GM12878 (cell line): ENCODE results near the gene TAPBPL. TPM values are rescaled to one million over a fixed set of nuclear protein-coding genes. Genes with fewer than 3 reads are reported as not detected.
A peak's percentile ranks its signal among the peaks of the same experiment; 100 is the strongest.

Source experiments
- ATAC-seq: fragments of 200-7000 bp; cut with Tn5 transposase; 3 replicates; pipeline ENCODE4 v1.9.1; 2020; ENCODE audit warnings: mild to moderate bottlenecking, moderate library complexity
- BruUV-seq: library from RNA; stranded (reverse); fragments of 400-500 nt; replicated peaks from 2 replicates; lab custom pipeline; 2021; lab: Mats Ljungman, UMichigan
- CTCF ChIA-PET: fragments of 300-600 bp; sonication (Branson Sonifier 250); formaldehyde crosslinking; extraction: SDS; loops from one replicate; lab custom pipeline; 2021; ENCODE audit warnings: inconsistent platforms; lab: Yijun Ruan, JAX
- POLR2A ChIA-PET: fragments of 350-600 bp; formaldehyde crosslinking; extraction: SDS; loops from one replicate; lab custom pipeline; 2021; ENCODE audit warnings: inconsistent platforms; lab: Charles Lee
- RAD21 ChIA-PET: fragments of 300-600 bp; sonication (Branson Sonifier 250); formaldehyde crosslinking; loops from one replicate; lab custom pipeline; 2023; ENCODE audit warnings: antibody characterized with exemption; ENCODE audit not compliant: unreplicated experiment; lab: Charles Lee
- SMC1A ChIA-PET: fragments of 300-600 bp; sonication (Branson Sonifier 250); formaldehyde crosslinking; loops from one replicate; lab custom pipeline; 2023; ENCODE audit not compliant: unreplicated experiment, uncharacterized antibody; lab: Charles Lee
- DNase-seq: peaks from one replicate; pipeline ENCODE4 v3.0.0-alpha.2; 2011; ENCODE audit warnings: low read depth, low spot score
- FAIRE-seq: peaks from 3 replicates; lab custom pipeline; 2011; peaks lifted over from hg19 to GRCh38; lab: Jason Lieb, UNC
- H2AFZ ChIP-seq: 2 replicates; pipeline ENCODE4 v1.6.0; 2011; ENCODE audit warnings: low read depth, low read length, control low read depth; ENCODE audit not compliant: control insufficient read depth
- H3K27ac ChIP-seq: 2 replicates; pipeline ENCODE4 v1.5.1; 2011; ENCODE audit warnings: control low read depth; ENCODE audit not compliant: control insufficient read depth, insufficient read depth
- H3K27me3 ChIP-seq, 2 experiments: replicated peaks in 1 of 2; 2 replicates each; pipeline versions ENCODE4 v1.6.0 to v1.6.1; 2011; ENCODE audit warnings: low read length in 1 of 2; ENCODE audit not compliant: control insufficient read depth in 2 of 2, insufficient read depth in 2 of 2
- H3K36me3 ChIP-seq, 2 experiments: 2 replicates each; pipeline ENCODE4 v1.5.1; 2011; ENCODE audit warnings: low read length in 1 of 2; ENCODE audit not compliant: control insufficient read depth in 2 of 2, insufficient read depth in 2 of 2
- H3K4me1 ChIP-seq: 2 replicates; pipeline ENCODE4 v1.6.1; 2011; ENCODE audit warnings: mild to moderate bottlenecking, low read length, moderate library complexity, mixed read lengths; ENCODE audit not compliant: control insufficient read depth, insufficient read depth
- H3K4me2 ChIP-seq: 2 replicates; pipeline ENCODE4 v1.6.0; 2011; ENCODE audit warnings: control low read depth; ENCODE audit not compliant: control insufficient read depth, insufficient read depth
- H3K4me3 ChIP-seq: fragments of 200-600 bp; sonication (generic); 2 replicates; pipeline ENCODE4 v1.5.1; 2016
- H3K79me2 ChIP-seq: 2 replicates; pipeline ENCODE4 v1.6.0; 2011; ENCODE audit warnings: low read length; ENCODE audit not compliant: control insufficient read depth, insufficient read depth
- H3K9ac ChIP-seq: 2 replicates; pipeline ENCODE4 v1.8.0; 2011; ENCODE audit warnings: low read length, control low read depth, mixed read lengths; ENCODE audit not compliant: control insufficient read depth, insufficient read depth
- H3K9me3 ChIP-seq: replicated peaks from 3 replicates; pipeline ENCODE4 v1.5.1; 2011; ENCODE audit warnings: mild to moderate bottlenecking, low read length; ENCODE audit not compliant: control insufficient read depth, insufficient read depth
- H4K20me1 ChIP-seq: 2 replicates; pipeline ENCODE4 v1.6.0; 2011; ENCODE audit not compliant: control insufficient read depth, insufficient read depth
- CREM ChIP-seq: IDR thresholded peaks from 2 replicates; pipeline ENCODE4 v1.6.1; 2014; ENCODE audit warnings: antibody characterized with exemption, low read depth
- NFYB ChIP-seq: IDR thresholded peaks from 2 replicates; pipeline ENCODE4 v1.6.1; 2011; ENCODE audit warnings: low read depth, mild to moderate bottlenecking, low read length, improper control_type of control experiment, moderate library complexity; ENCODE audit not compliant: insufficient read depth
- NR2F1 ChIP-seq: fragments of 450-650 bp; conservative IDR thresholded peaks from 2 replicates; pipeline ENCODE4 v1.6.1; 2017; ENCODE audit warnings: mild to moderate bottlenecking
- PML ChIP-seq: IDR thresholded peaks from 2 replicates; pipeline ENCODE4 v1.6.1; 2012; ENCODE audit warnings: low read length, inconsistent platforms
- POLR2A ChIP-seq: IDR thresholded peaks from 2 replicates; pipeline ENCODE4 v1.6.1; 2011; ENCODE audit warnings: low read depth, mild to moderate bottlenecking, low read length
- YBX1 ChIP-seq: fragments of 450-650 bp; IDR thresholded peaks from 2 replicates; pipeline ENCODE4 v1.6.1; 2016; ENCODE audit warnings: antibody characterized with exemption
- YY1 ChIP-seq: IDR thresholded peaks from 2 replicates; pipeline ENCODE4 v1.6.1; 2011; ENCODE audit warnings: low read depth, mild to moderate bottlenecking, low read length
- WGBS: methylation state at CpG from one replicate; pipeline ENCODE4 v1.1.6; 2016; ENCODE audit warnings: low lambda C conversion rate; ENCODE audit not compliant: insufficient replicate concordance, insufficient coverage; ENCODE audit errors: missing lambda C conversion rate; 5-methylcytosine and 5-hydroxymethylcytosine counted together
- in situ Hi-C: fragments of 300-500 bp; cut with MboI; formaldehyde crosslinking; loops from 9 replicates; pipeline ENCODE4 v1.14.3; 2018; ENCODE audit warnings: mixed read lengths
- intact Hi-C: fragments of 100-400 bp; cut with micrococcal nuclease; formaldehyde crosslinking; loops from one replicate; pipeline ENCODE4 v1.14.2; 2022; ENCODE audit not compliant: unreplicated experiment
- polyA plus RNA-seq, 11 experiments: library from polyadenylated mRNA; depleted of rRNA in 4 of 11; unstranded in 6 of 11; stranded (reverse) in 5 of 11; fragments of >200 nt; fragmentation: Nextera tagmentation in 4 of 11; fragmentation: Illumina TruSeq in 1 of 11; extraction: Ambion mirVana in 4 of 11; extraction: Trizol in 1 of 11; gene quantifications; 1 replicate in 1 of 11; 2 replicates in 10 of 11; pipeline versions ENCODE4 v1.2.1 to v1.2.3, GENCODE V29; 2011 to 2016; ENCODE audit warnings: inconsistent platforms in 2 of 11, missing spikeins in 2 of 11, low read depth in 1 of 11
- total RNA-seq, 4 experiments: library from RNA; depleted of rRNA in 3 of 4; stranded (reverse); fragments of >200 nt in 3 of 4; fragmentation: Illumina TruSeq in 1 of 4; extraction: Trizol in 1 of 4; gene quantifications; 2 replicates each; pipeline versions ENCODE4 v1.2.1 to v1.2.3, GENCODE V29; 2013 to 2021

The TAPBPL gene
- total and polyA plus RNA-seq, 10 of the 15 experiments (the other 5 are each of a cell fraction or from before 2014, with no cell fraction given) = 12.4 to 45.0 (median 29.9) TPM

DNA sequence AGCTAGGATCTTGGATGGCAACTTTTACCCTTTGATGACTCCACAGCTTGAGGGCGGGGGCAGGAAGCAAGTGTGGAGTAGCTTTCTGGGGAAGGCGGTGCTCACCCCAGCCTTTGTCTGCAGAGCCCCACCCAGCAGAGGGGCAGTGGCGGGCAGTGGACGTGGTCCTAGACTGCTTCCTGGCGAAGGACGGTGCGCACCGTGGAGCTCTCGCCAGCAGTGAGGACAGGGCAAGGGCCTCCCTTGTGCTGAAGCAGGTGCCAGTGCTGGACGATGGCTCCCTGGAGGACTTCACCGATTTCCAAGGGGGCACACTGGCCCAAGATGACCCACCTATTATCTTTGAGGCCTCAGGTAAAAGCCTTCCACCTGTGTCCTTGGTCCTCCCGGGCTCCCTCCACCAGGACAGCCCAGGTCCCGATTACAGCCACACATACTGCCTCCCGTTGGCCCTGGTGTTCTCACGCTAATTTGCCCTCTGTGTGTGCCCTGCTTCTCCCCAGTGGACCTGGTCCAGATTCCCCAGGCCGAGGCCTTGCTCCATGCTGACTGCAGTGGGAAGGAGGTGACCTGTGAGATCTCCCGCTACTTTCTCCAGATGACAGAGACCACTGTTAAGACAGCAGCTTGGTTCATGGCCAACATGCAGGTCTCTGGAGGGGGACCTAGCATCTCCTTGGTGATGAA lies 1.2 kb downstream of the TAPBPL start (continued):
- 0 out of 2 replicates have a peak, but pooled peaks have one; percentile 6 for TF ChIP-seq YY1
- TF ChIP-seq CREM = no peak
- TF ChIP-seq YBX1 = no peak
- TF ChIP-seq, all 136 proteins: peak for 9

DNA sequence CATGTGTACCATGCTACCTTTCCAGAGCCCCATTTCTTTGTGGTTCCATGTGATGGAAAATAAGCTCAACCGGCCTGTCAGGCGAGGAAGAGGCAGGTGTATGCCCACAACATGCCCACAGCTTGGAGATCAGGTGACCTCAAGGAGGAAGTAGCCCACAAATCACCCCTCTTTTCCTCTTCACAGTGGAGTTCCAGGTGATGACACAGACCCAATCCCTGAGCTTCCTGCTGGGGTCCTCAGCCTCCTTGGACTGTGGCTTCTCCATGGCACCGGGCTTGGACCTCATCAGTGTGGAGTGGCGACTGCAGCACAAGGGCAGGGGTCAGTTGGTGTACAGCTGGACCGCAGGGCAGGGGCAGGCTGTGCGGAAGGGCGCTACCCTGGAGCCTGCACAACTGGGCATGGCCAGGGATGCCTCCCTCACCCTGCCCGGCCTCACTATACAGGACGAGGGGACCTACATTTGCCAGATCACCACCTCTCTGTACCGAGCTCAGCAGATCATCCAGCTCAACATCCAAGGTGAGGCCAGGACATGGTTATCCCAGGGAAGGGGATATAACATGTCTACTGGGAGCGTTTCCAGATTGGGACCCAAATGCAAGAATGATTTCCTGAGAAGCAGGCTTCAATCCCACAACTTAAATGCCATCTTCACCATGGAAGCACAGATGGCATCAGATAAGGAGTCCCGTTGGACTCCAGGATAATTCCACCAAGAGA lies 5.5 kb downstream of the TAPBPL start:
- H3K79me2 ChIP-seq = peaks cover 50% of the 10 kb centered on the region
- ChIA-PET SMC1A (interaction anchor here (0.6 to 8.7 kb wide), 7 partner anchors 8 to 34 kb away, joined by 3 to 168 read pairs (median 5); partner anchors contain the start of gene CD27), CTCF (interaction anchor here (1.1 to 7.3 kb wide), 5 partner anchors 8 to 131 kb away, joined by 3 to 147 read pairs (median 7); no protein-coding TSS in a partner anchor), POLR2A (interaction anchor here (0.6 to 10.3 kb wide), 5 partner anchors 8 to 267 kb away, joined by 3 to 384 read pairs (median 4); partner anchors contain the start of genes CD27 and TAPBPL), RAD21 (interaction anchor here (1.2 to 1.6 kb wide), 2 partner anchors 8 to 12 kb away, joined by 3 to 4 read pairs; no protein-coding TSS in a partner anchor)
- WGBS = 87% methylated on average over 12 of the region's 12 CpGs
- H3K9me3 ChIP-seq = no peaks in the 10 kb centered on the region
- BruUV-seq = no TSS peak
- DNase-seq = no peak
- peaks cover 35% of the 10 kb centered on the region for H3K4me1 ChIP-seq
- FAIRE-seq = no peak
- H2AFZ ChIP-seq = no peak overlapping the region
- in situ Hi-C loops (no loop called here), intact Hi-C loops (no loop called here)
- no peak for ATAC-seq
- H3K9ac ChIP-seq = no peak overlapping the region
- no peaks in the 10 kb centered on the region for H4K20me1 ChIP-seq
- H3K36me3 ChIP-seq = peaks cover 18 to 22% of the 10 kb centered on the region in 2 experiments
- TF ChIP-seq POLR2A (peak; percentile 73), NFYB (no peak), NR2F1 (no peak), PML (peak; percentile 18; the same call in 1 of the 2 replicates)
- no peaks in the 10 kb centered on the region for H3K27me3 ChIP-seq
- no peak overlapping the region for H3K27ac ChIP-seq
- no peak overlapping the region for H3K4me2 ChIP-seq
- H3K4me3 ChIP-seq = no peak overlapping the region
